WI38 (cell line): ENCODE measurements around the gene PTH2R.
"Not testable (repeated sequence)": the region's sequence is repeated elsewhere in the genome, so short reads cannot be mapped to it uniquely, and the experiment has no call there.

ENCODE experiments used
- H3K4me3 ChIP-seq: 2 replicates; pipeline ENCODE4 v1.5.1; 2011; ENCODE audit warnings: low read depth, mild to moderate bottlenecking, control low read depth, low read length
- TF ChIP-seq, protein P1 (sequence below): IDR thresholded peaks from 2 replicates; pipeline ENCODE4 v1.5.1; 2012; ENCODE audit warnings: low read depth, mild to moderate bottlenecking, control low read depth, low read length

Gene PTH2R

GRCh38 chr2:208466920-208467298 is 60.3 kb downstream of the PTH2R start:
- TF ChIP-seq, protein P1, sequence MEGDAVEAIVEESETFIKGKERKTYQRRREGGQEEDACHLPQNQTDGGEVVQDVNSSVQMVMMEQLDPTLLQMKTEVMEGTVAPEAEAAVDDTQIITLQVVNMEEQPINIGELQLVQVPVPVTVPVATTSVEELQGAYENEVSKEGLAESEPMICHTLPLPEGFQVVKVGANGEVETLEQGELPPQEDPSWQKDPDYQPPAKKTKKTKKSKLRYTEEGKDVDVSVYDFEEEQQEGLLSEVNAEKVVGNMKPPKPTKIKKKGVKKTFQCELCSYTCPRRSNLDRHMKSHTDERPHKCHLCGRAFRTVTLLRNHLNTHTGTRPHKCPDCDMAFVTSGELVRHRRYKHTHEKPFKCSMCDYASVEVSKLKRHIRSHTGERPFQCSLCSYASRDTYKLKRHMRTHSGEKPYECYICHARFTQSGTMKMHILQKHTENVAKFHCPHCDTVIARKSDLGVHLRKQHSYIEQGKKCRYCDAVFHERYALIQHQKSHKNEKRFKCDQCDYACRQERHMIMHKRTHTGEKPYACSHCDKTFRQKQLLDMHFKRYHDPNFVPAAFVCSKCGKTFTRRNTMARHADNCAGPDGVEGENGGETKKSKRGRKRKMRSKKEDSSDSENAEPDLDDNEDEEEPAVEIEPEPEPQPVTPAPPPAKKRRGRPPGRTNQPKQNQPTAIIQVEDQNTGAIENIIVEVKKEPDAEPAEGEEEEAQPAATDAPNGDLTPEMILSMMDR, result no peak
- H3K4me3 ChIP-seq, result no peak overlapping the region

DNA sequence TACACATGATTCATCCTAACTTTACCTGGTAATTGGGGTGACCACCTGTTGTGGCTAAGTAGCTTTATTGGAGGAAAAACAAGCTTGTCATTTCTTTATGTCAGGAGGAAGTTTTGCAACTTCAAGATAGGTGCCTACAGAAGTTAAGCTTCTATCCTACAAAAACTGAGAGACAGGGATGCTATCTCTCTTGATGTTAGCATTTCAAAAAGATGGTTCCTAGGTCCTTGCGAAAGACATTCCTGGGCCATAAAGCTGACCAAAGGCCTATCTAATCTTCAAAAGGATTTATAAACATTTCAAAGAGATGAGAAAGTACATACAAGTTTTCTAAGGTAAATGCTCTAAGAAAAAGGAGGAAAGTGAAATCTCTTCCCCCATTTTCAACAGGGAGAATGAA is 61.0 kb downstream of the PTH2R start:
- TF ChIP-seq, protein P1, result no peak

GRCh38 chr2:208477741-208478140 is 71.1 kb downstream of the PTH2R start:
- TF ChIP-seq, protein P1, result no peak
- H3K4me3 ChIP-seq, result no peak overlapping the region

More for the DNA sequence above, 61.0 kb downstream of the PTH2R start:
- H3K4me3 ChIP-seq, result no peak overlapping the region

DNA sequence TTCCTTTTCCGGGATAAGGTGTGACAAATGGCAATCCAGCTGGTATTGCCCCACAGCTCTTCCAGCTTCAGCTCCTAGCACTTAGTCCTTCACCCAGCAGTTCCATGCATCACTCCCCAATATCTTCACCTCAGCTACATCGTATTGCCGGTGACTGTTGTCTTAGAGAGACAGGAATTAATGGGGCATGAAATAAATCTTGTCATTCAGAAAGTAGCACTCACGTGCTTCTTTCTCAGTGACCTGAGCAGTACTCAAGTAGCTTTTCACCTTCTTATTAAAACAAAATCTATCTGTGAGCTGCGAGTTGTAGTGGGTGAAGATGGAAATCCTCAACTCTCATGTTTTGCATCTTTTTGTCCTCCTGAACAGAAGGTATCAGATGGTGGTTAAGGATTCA is 72.8 kb downstream of the PTH2R start:
- TF ChIP-seq, protein P1, result no peak
- no peak overlapping the region for H3K4me3 ChIP-seq

GRCh38 chr2:208481945-208482344 is 75.4 kb downstream of the PTH2R start:
- not testable (repeated sequence) for H3K4me3 ChIP-seq

DNA sequence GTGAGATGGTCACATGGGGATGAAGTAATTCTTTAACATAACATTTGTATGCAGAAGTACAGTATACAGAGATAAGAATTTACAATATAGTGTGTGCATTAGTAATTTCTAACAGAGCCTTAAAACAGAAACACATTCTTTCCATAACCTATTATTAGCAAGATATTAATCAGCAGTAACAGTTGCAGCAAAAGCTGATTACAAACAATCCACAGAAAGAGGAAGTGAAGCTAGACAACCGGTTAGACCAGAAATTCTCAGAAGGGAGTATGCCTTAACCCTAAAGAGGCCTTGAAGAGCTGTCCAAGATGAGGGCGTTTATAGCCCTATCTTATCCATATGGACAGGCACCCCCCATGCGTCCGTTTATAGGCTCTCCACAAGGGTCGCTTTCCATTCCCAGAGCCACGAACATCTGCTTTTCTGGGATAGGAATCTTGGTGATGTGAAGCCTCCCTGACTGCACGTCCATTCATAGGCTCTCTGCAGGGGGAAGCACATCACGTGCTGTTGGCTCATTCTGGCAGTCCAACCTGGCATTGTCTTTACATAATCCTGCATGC is 75.9 kb downstream of the PTH2R start:
- not testable (repeated sequence) for H3K4me3 ChIP-seq

- no peak overlapping the region for H3K4me3 ChIP-seq
- TF ChIP-seq, protein P1, result no peak
Observed at GRCh38 chr2:208485390-208485789, 78.8 kb downstream of the PTH2R start.

DNA sequence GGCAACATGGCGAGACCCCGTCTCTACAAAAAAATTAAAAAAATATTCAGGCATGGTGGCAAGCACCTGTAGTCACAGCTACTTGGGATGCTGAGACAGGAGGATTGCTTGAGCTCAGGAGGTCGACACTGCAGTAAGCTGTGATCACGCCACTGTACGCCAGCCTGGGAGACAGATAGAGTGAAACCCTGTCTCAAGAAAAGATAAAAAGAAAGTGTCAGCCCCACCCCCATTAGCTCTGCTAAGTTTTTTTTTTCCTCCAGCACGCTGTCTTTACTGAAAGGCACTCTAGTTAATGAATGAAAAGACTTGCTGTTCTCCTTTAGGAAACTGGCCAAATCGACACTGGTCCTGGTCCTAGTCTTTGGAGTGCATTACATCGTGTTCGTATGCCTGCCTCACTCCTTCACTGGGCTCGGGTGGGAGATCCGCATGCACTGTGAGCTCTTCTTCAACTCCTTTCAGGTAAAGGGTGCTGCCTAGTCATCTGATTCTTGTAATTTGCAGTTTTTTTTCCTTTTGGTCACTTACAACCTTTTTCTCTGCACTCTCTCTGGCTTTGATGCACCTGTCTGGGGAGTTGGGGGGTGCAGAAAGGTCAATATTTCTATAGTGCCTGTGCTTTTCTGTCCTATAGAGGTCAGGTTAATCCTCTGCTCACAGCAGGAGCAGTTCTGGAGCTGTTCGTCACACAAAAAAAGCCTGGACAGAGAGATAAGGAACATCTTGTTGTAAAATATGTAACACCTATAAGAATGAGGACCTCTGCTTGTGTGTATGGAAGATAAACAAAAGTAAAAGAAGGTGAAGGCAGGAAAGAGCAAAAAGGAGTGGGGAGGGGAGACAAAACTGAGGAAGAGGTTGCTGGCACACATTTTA is 82.3 kb downstream of the PTH2R start:
- TF ChIP-seq, protein P1, result no peak
- H3K4me3 ChIP-seq, result no peak overlapping the region
